WTC11 (cell line): ENCODE measurements around the gene ANKS6.

Experiments used
- CTCF ChIP-seq: fragments of 200-600 bp; IDR thresholded peaks from 2 replicates; pipeline ENCODE4 v1.8.0; 2022; ENCODE audit warnings: antibody characterized with exemption
- GTF2I ChIP-seq: fragments of 250-450 bp; sonication (Bioruptor Pico); conservative IDR thresholded peaks from 2 replicates; pipeline ENCODE4 v1.4.0; 2021; ENCODE audit warnings: mild to moderate bottlenecking
- IRF2 ChIP-seq: sonication (generic); formaldehyde crosslinking; IDR thresholded peaks from 2 replicates; pipeline ENCODE4 v1.8.0; 2022; ENCODE audit warnings: low read depth, missing genetic modification reagents, borderline replicate concordance
- PRDM15 ChIP-seq: sonication (generic); formaldehyde crosslinking; IDR thresholded peaks from 2 replicates; pipeline ENCODE4 v1.8.0; 2022; ENCODE audit warnings: missing genetic modification reagents
- SP1 ChIP-seq: sonication (generic); formaldehyde crosslinking; conservative IDR thresholded peaks from 2 replicates; pipeline ENCODE4 v1.8.1; 2022; ENCODE audit warnings: missing genetic modification reagents
- TEAD4 ChIP-seq: sonication (generic); formaldehyde crosslinking; IDR thresholded peaks from 2 replicates; pipeline ENCODE4 v1.8.0; 2022; ENCODE audit warnings: mild to moderate bottlenecking, missing genetic modification reagents
- ZBTB21 ChIP-seq: sonication (generic); formaldehyde crosslinking; IDR thresholded peaks from 2 replicates; pipeline ENCODE4 v1.8.1; 2023; ENCODE audit warnings: mild to moderate bottlenecking, missing genetic modification reagents, borderline replicate concordance
- ZBTB43 ChIP-seq: sonication (generic); formaldehyde crosslinking; IDR thresholded peaks from 2 replicates; pipeline ENCODE4 v1.8.1; 2023; ENCODE audit warnings: mild to moderate bottlenecking, missing genetic modification reagents
- ZNF232 ChIP-seq: sonication (generic); formaldehyde crosslinking; IDR thresholded peaks from 2 replicates; pipeline ENCODE4 v1.8.0; 2022; ENCODE audit warnings: mild to moderate bottlenecking, missing genetic modification reagents
- ZNF512 ChIP-seq: sonication (generic); formaldehyde crosslinking; IDR thresholded peaks from 2 replicates; pipeline ENCODE4 v1.8.1; 2022; ENCODE audit warnings: missing genetic modification reagents, borderline replicate concordance
- TF ChIP-seq, protein P1 (sequence below): sonication (generic); formaldehyde crosslinking; conservative IDR thresholded peaks from 2 replicates; pipeline ENCODE4 v1.8.1; 2022; ENCODE audit warnings: mild to moderate bottlenecking, missing genetic modification reagents
- TF ChIP-seq, protein P2 (sequence below): sonication (generic); formaldehyde crosslinking; IDR thresholded peaks from 2 replicates; pipeline ENCODE4 v1.8.1; 2023; ENCODE audit warnings: mild to moderate bottlenecking, missing genetic modification reagents, borderline replicate concordance

GRCh38 chr9:98773721-98774120 is 22.6 kb downstream of the ANKS6 start:
- TF ChIP-seq CTCF: no peak
- no peak for TF ChIP-seq ZBTB21 (CRISPR knock-in tag)
- TF ChIP-seq, protein P1, sequence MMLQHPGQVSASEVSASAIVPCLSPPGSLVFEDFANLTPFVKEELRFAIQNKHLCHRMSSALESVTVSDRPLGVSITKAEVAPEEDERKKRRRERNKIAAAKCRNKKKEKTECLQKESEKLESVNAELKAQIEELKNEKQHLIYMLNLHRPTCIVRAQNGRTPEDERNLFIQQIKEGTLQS: no peak
- TF ChIP-seq, protein P2, sequence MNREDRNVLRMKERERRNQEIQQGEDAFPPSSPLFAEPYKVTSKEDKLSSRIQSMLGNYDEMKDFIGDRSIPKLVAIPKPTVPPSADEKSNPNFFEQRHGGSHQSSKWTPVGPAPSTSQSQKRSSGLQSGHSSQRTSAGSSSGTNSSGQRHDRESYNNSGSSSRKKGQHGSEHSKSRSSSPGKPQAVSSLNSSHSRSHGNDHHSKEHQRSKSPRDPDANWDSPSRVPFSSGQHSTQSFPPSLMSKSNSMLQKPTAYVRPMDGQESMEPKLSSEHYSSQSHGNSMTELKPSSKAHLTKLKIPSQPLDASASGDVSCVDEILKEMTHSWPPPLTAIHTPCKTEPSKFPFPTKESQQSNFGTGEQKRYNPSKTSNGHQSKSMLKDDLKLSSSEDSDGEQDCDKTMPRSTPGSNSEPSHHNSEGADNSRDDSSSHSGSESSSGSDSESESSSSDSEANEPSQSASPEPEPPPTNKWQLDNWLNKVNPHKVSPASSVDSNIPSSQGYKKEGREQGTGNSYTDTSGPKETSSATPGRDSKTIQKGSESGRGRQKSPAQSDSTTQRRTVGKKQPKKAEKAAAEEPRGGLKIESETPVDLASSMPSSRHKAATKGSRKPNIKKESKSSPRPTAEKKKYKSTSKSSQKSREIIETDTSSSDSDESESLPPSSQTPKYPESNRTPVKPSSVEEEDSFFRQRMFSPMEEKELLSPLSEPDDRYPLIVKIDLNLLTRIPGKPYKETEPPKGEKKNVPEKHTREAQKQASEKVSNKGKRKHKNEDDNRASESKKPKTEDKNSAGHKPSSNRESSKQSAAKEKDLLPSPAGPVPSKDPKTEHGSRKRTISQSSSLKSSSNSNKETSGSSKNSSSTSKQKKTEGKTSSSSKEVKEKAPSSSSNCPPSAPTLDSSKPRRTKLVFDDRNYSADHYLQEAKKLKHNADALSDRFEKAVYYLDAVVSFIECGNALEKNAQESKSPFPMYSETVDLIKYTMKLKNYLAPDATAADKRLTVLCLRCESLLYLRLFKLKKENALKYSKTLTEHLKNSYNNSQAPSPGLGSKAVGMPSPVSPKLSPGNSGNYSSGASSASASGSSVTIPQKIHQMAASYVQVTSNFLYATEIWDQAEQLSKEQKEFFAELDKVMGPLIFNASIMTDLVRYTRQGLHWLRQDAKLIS (CRISPR knock-in tag): no peak
- TF ChIP-seq GTF2I (CRISPR knock-in tag): no peak
- TF ChIP-seq IRF2 (CRISPR knock-in tag): no peak
- TF ChIP-seq ZNF232 (CRISPR knock-in tag): no peak
- TF ChIP-seq PRDM15: no peak
- TF ChIP-seq TEAD4 (CRISPR knock-in tag): no peak
- no peak for TF ChIP-seq ZBTB43 (CRISPR knock-in tag)
- no peak for TF ChIP-seq SP1 (CRISPR knock-in tag)
- no peak for TF ChIP-seq ZNF512 (CRISPR knock-in tag)
